ENCODE data around the gene AGPAT4.

Gene AGPAT4

GRCh38 chr6:161230339-161230738 lies 43.5 kb downstream of the AGPAT4 start:
- H3K9ac ChIP-seq (ENCODE audit: low read length) = no peak overlapping the region
- H3K4me3 ChIP-seq (ENCODE audit: low read depth, low read length, poor library complexity, severe bottlenecking) = no peak overlapping the region
- no peaks in the 10 kb centered on the region for H3K9me2 ChIP-seq (ENCODE audit: low read depth, low read length)
- H3K4me1 ChIP-seq (ENCODE audit: insufficient read depth, low read length, severe bottlenecking) = no peaks in the 10 kb centered on the region
- no peak overlapping the region for H2AFZ ChIP-seq (ENCODE audit: low read length)
- H3K27ac ChIP-seq (ENCODE audit: low read depth, low read length, poor library complexity, severe bottlenecking) = no peak overlapping the region
- no peaks in the 10 kb centered on the region for H3F3A ChIP-seq (ENCODE audit: insufficient read depth, low read length)
- no peak for TF ChIP-seq CTCF (IDR thresholded peaks at IDR 0.05; ENCODE audit: low read length)
- TF ChIP-seq EZH2 (IDR thresholded peaks at IDR 0.05; ENCODE audit: borderline replicate concordance, low read length) = no peak
- no peaks in the 10 kb centered on the region for H3K9me3 ChIP-seq (ENCODE audit: low read length)
- 0 out of 2 replicates have a peak, but pooled peaks cover 3% of the 10 kb centered on the region for H3K27me3 ChIP-seq (ENCODE audit: insufficient read depth, low read length)
- H3K36me3 ChIP-seq (ENCODE audit: insufficient read depth, low read length) = no peaks in the 10 kb centered on the region
- no peaks in the 10 kb centered on the region for H3K79me2 ChIP-seq (ENCODE audit: insufficient read depth, low read length)
- H3K4me2 ChIP-seq (ENCODE audit: low read length) = no peak overlapping the region
- H4K20me1 ChIP-seq (ENCODE audit: insufficient read depth, low read length) = no peaks in the 10 kb centered on the region

- Histone ChIP-seq H3K27me3 (ENCODE audit: insufficient read depth, low read length) (0 out of 2 replicates have a peak, but pooled peaks cover 3% of the 10 kb centered on the region), H4K20me1 (ENCODE audit: insufficient read depth, low read length) (no peaks in the 10 kb centered on the region), H3K9me3 (ENCODE audit: low read length) (no peaks in the 10 kb centered on the region), H2AFZ (ENCODE audit: low read length) (no peak overlapping the region), H3F3A (ENCODE audit: insufficient read depth, low read length) (no peaks in the 10 kb centered on the region), H3K27ac (ENCODE audit: low read depth, low read length, poor library complexity, severe bottlenecking) (no peak overlapping the region), H3K79me2 (ENCODE audit: insufficient read depth, low read length) (no peaks in the 10 kb centered on the region), H3K4me2 (ENCODE audit: low read length) (no peak overlapping the region), H3K9ac (ENCODE audit: low read length) (no peak overlapping the region), H3K9me2 (ENCODE audit: low read depth, low read length) (no peaks in the 10 kb centered on the region), H3K36me3 (ENCODE audit: insufficient read depth, low read length) (no peaks in the 10 kb centered on the region), H3K4me1 (ENCODE audit: insufficient read depth, low read length, severe bottlenecking) (no peaks in the 10 kb centered on the region), H3K4me3 (ENCODE audit: low read depth, low read length, poor library complexity, severe bottlenecking) (no peak overlapping the region)
- TF ChIP-seq CTCF (IDR thresholded peaks at IDR 0.05; ENCODE audit: low read length) (no peak), EZH2 (IDR thresholded peaks at IDR 0.05; ENCODE audit: borderline replicate concordance, low read length) (no peak)
Observed at GRCh38 chr6:161228921-161229591, 44.8 kb downstream of the AGPAT4 start.

GRCh38 chr6:161228096-161228495 lies 45.8 kb downstream of the AGPAT4 start:
- no peak overlapping the region for H3K27ac ChIP-seq (ENCODE audit: low read depth, low read length, poor library complexity, severe bottlenecking)
- no peaks in the 10 kb centered on the region for H3K9me2 ChIP-seq (ENCODE audit: low read depth, low read length)
- H3K27me3 ChIP-seq (ENCODE audit: insufficient read depth, low read length) = 0 out of 2 replicates have a peak, but pooled peaks cover 3% of the 10 kb centered on the region
- H3K36me3 ChIP-seq (ENCODE audit: insufficient read depth, low read length) = no peaks in the 10 kb centered on the region
- H3K4me3 ChIP-seq (ENCODE audit: low read depth, low read length, poor library complexity, severe bottlenecking) = no peak overlapping the region
- no peaks in the 10 kb centered on the region for H3F3A ChIP-seq (ENCODE audit: insufficient read depth, low read length)
- H2AFZ ChIP-seq (ENCODE audit: low read length) = no peak overlapping the region
- H4K20me1 ChIP-seq (ENCODE audit: insufficient read depth, low read length) = no peaks in the 10 kb centered on the region
- H3K4me2 ChIP-seq (ENCODE audit: low read length) = no peak overlapping the region
- no peaks in the 10 kb centered on the region for H3K4me1 ChIP-seq (ENCODE audit: insufficient read depth, low read length, severe bottlenecking)
- H3K79me2 ChIP-seq (ENCODE audit: insufficient read depth, low read length) = no peaks in the 10 kb centered on the region
- TF ChIP-seq CTCF (IDR thresholded peaks at IDR 0.05; ENCODE audit: low read length) (no peak), EZH2 (IDR thresholded peaks at IDR 0.05; ENCODE audit: borderline replicate concordance, low read length) (no peak)
- no peak overlapping the region for H3K9ac ChIP-seq (ENCODE audit: low read length)
- H3K9me3 ChIP-seq (ENCODE audit: low read length) = no peaks in the 10 kb centered on the region

Data from OCI-LY1 (cell line).